Cerebellar nuclear complex (tissue), 1 donor: ENCODE results near the gene ETFA.

Source experiments
- DNase-seq, 2 experiments: peaks; one replicate each; lab custom pipeline; 2025; lab: John Stamatoyannopoulos, UW

ETFA gene

GRCh38 chr15:76173317-76173834, 137.9 kb downstream of the ETFA start:
- no peak for DNase-seq

- DNase-seq = no peak
These were observed 138.5 kb downstream of the ETFA start for GRCh38 chr15:76172782-76173181.

- no peak for DNase-seq
These were observed 141.1 kb downstream of the ETFA start for GRCh38 chr15:76169911-76170800.

GRCh38 chr15:76169018-76169417, 142.3 kb downstream of the ETFA start:
- DNase-seq = no peak

- no peak for DNase-seq
These were observed 142.9 kb downstream of the ETFA start for GRCh38 chr15:76168237-76168984.

GRCh38 chr15:76165951-76166350, 145.3 kb downstream of the ETFA start:
- DNase-seq = no peak
